NT2/D1 (cell line): Measurements from ENCODE around the gene ANKRD39.

Source experiments
- YY1 ChIP-seq: IDR thresholded peaks from 2 replicates; pipeline ENCODE4 v1.6.1; 2011; ENCODE audit not compliant: insufficient read length, insufficient read depth
- ZNF274 ChIP-seq: IDR thresholded peaks from 2 replicates; pipeline ENCODE4 v1.6.1; 2011; ENCODE audit warnings: mild to moderate bottlenecking, low read depth, low read length

GRCh38 chr2:96801786-96802595 is 55.8 kb downstream of the ANKRD39 start:
- no peak for TF ChIP-seq YY1
- TF ChIP-seq ZNF274: no peak
